Left ventricle myocardium inferior (tissue), 1 donor: ENCODE measurements around the gene DNAAF1. TPM values are rescaled to one million over a fixed set of nuclear protein-coding genes. Genes with fewer than 3 reads are reported as not detected.
A peak's percentile ranks its signal among the peaks of the same experiment; 100 is the strongest.

Experiments
- DNase-seq: peaks from one replicate; pipeline ENCODE4 v3.0.0-alpha.2; 2020
- H3K27ac ChIP-seq: fragments of 200-600 bp; replicated peaks from 2 replicates; pipeline ENCODE4 v1.8.0; 2021
- H3K27me3 ChIP-seq: fragments of 200-600 bp; 2 replicates; pipeline ENCODE4 v1.8.0; 2021; ENCODE audit warnings: low read depth
- H3K36me3 ChIP-seq: fragments of 200-600 bp; 2 replicates; pipeline ENCODE4 v1.8.0; 2021
- H3K4me1 ChIP-seq: fragments of 200-600 bp; 2 replicates; pipeline ENCODE4 v1.8.0; 2021
- H3K4me3 ChIP-seq: fragments of 200-600 bp; 2 replicates; pipeline ENCODE4 v1.8.0; 2021; ENCODE audit warnings: mild to moderate bottlenecking, moderate library complexity
- H3K9me3 ChIP-seq: fragments of 200-600 bp; replicated peaks from 2 replicates; pipeline ENCODE4 v1.8.0; 2021
- intact Hi-C: fragments of 100-400 bp; cut with micrococcal nuclease; formaldehyde crosslinking; loops from one replicate; pipeline ENCODE4 v1.11.0; 2022
- total RNA-seq: library from RNA; stranded (reverse); fragmentation: NEBNext Ultra II Directional; extraction: Animal tissue kit (Norgen Biotek cat#: 25700); gene quantifications from one replicate; pipeline ENCODE4 v1.2.1, GENCODE V29; 2021
- TF ChIP-seq, protein P1 (sequence below): fragments of 200-600 bp; IDR thresholded peaks from 2 replicates; pipeline ENCODE4 v1.8.0; 2021; ENCODE audit warnings: antibody characterized with exemption, mild to moderate bottlenecking, borderline replicate concordance
- donor health status: DM: no; HTN: yes; CAD: no; lungs with severe emphysema.

Gene DNAAF1
- total RNA-seq, 1 donor from 2014 or later = 0.14 TPM

DNA sequence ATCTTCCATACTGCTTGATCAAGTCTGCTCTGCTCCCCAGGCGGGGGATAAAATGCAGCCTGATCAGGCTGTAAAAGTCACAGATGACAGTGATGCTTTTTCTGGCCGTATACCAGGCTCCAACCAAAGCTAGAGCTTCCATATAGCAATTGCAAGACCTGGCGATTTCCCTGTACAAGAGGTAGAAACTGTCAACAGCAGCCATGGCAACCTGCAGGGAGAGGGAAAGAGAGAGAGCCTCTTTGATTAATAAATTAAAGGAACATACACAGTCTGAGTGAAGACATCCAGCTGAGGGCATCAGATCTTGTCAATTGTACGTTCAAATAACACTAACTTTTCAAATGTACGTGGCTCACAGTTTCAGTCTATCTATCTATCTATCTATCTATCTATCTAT is 14.0 kb upstream of the DNAAF1 start:
- no peaks in the 10 kb centered on the region for H3K4me1 ChIP-seq
- DNase-seq = no peak
- TF ChIP-seq, protein P1, sequence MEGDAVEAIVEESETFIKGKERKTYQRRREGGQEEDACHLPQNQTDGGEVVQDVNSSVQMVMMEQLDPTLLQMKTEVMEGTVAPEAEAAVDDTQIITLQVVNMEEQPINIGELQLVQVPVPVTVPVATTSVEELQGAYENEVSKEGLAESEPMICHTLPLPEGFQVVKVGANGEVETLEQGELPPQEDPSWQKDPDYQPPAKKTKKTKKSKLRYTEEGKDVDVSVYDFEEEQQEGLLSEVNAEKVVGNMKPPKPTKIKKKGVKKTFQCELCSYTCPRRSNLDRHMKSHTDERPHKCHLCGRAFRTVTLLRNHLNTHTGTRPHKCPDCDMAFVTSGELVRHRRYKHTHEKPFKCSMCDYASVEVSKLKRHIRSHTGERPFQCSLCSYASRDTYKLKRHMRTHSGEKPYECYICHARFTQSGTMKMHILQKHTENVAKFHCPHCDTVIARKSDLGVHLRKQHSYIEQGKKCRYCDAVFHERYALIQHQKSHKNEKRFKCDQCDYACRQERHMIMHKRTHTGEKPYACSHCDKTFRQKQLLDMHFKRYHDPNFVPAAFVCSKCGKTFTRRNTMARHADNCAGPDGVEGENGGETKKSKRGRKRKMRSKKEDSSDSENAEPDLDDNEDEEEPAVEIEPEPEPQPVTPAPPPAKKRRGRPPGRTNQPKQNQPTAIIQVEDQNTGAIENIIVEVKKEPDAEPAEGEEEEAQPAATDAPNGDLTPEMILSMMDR = no peak
- H3K27me3 ChIP-seq = no peaks in the 10 kb centered on the region
- intact Hi-C loops = no loop called here
- no peak overlapping the region for H3K27ac ChIP-seq
- H3K36me3 ChIP-seq = peaks cover 35% of the 10 kb centered on the region
- no peaks in the 10 kb centered on the region for H3K9me3 ChIP-seq
- no peak overlapping the region for H3K4me3 ChIP-seq

DNA sequence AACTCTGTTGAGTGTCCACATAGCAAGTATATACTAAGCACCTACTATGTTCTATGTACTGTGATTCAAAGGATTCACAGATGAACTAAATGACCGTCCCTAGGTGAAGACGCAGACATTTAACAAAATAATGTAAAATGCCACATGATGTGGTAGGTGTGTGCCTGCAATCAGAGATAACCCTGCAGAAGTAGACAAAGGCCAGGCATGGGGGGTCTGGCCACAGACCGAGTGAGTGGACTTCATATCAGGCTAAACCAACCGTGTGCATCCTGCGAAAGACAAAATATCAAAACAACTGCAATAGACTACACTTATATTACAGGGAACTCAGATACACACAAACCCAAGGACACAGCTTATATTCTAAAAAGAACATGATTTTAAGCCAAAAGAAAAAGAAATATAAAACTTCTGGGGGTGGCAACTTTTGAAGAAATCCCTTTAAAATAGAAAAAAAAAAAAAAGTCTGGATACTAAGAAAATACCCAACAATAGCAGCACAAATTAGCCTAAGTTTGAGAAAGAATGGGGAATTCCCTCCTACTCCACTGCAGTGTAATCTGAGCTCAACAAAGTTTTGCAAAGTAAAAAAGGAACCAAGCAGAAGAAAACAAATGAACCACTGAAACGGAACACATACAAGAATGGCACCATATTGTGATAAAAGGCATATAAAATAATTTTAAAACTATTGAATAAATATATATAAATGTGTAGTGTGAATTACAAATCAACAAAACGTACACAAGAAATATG is 12.4 kb upstream of the DNAAF1 start:
- no peak for DNase-seq

DNA sequence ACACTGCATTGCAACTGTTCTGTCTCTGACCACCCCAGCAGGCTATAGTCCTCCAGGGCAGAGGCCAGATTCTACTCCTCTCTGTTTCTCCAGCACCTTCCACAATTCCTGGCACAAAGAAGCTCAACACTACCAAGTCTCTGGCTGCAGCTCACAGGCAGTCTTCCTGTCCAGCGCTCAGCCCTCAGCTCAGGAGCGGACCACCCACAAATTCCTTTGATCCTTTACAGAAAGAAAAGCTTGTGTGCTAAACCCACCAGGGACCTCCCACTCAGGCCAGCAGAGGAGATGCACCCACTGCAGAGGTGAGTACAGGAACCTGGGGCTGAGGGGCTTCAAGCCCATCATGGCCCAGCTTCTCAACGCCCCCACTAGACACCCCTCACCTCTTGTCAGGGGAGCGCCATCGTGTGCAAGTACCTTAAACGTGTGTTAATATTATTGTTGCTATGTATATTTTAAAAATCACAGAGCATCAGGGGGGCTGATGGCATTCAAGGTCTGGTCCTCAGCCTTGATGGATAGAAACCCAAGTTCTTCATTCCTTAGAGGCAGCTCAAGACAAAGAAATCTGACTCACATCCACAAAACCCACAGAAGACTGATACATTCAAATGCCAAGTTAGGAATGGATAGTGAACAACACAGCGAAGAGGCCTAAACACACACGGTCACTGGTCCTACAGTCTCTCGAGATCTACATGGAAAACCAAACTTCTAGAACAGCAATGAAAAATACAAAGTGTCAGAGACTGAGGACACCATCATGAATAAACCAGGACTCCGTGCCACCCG is 8.6 kb upstream of the DNAAF1 start:
- Histone ChIP-seq H3K4me3 (no peak overlapping the region), H3K27ac (peak overlapping the region; percentile 19), H3K4me1 (peaks cover 34% of the 10 kb centered on the region), H3K36me3 (no peaks in the 10 kb centered on the region), H3K9me3 (no peaks in the 10 kb centered on the region), H3K27me3 (no peaks in the 10 kb centered on the region)
- intact Hi-C loops = no loop called here
- TF ChIP-seq, protein P1 = no peak
- no peak for DNase-seq

More for the DNA sequence above, 12.4 kb upstream of the DNAAF1 start:
- TF ChIP-seq, protein P1 = no peak
- H3K9me3 ChIP-seq = no peaks in the 10 kb centered on the region
- H3K27ac ChIP-seq = no peak overlapping the region
- no peak overlapping the region for H3K4me3 ChIP-seq
- no peaks in the 10 kb centered on the region for H3K27me3 ChIP-seq
- intact Hi-C loops = no loop called here
- peaks cover 27% of the 10 kb centered on the region for H3K36me3 ChIP-seq
- peaks cover 6% of the 10 kb centered on the region for H3K4me1 ChIP-seq

DNA sequence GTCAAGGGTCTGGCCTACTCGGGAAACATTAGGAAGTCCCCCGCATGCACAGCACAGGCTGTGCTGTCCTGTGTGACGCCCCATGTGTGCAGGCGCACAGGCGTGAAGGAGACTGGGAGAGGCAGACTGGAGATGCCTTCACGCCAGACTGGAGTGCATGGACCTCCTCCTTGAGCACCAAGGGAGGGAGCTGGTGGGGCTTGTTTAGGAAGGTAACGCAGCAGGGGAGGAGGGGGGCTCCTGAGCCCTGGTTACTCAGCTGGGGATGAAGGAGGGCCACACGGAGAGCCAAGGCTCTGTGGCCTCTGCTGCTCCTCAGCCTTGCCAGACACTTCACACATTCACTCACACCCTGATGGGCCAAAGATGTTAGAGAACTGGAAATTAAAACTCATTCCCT is 7.8 kb upstream of the DNAAF1 start:
- H3K9me3 ChIP-seq = no peaks in the 10 kb centered on the region
- H3K27ac ChIP-seq = no peak overlapping the region
- H3K36me3 ChIP-seq = no peaks in the 10 kb centered on the region
- H3K4me3 ChIP-seq = no peak overlapping the region
- TF ChIP-seq, protein P1 = no peak
- intact Hi-C loops = no loop called here
- H3K27me3 ChIP-seq = no peaks in the 10 kb centered on the region
- H3K4me1 ChIP-seq = peaks cover 37% of the 10 kb centered on the region
- DNase-seq = no peak

DNA sequence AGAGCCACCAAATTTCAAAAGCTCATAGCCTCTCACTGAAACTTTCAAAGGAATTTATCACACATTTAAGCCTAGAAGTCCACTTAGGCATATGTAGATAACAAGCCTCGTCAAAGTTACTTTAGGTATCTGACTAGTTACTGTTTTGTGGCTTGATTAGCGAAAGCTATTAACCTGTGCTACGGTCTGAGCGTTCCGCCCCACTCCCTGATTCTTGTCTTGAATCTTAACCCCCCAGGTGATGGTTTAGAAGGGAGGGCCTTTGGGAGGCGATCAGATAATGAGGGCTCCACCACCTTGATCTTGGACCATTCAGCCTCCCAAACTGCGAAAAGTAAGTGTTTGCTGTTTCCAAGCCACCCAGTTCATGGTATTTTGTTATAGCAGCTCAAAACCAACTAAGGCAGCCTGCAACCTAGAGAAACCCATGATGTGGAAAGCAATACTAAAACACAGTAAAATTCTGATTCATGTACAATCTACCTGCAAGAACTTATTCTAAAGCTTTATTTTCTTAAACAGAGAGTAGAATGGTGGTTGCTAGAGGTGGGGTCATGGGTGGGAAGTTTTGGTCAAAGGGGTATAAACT is 7.2 kb upstream of the DNAAF1 start:
- intact Hi-C loops = no loop called here
- no peaks in the 10 kb centered on the region for H3K9me3 ChIP-seq
- TF ChIP-seq, protein P1 = no peak

More for the DNA sequence above, 7.2 kb upstream of the DNAAF1 start:
- H3K36me3 ChIP-seq = no peaks in the 10 kb centered on the region
- H3K27me3 ChIP-seq = no peaks in the 10 kb centered on the region
- no peak for DNase-seq
- H3K4me1 ChIP-seq = peaks cover 37% of the 10 kb centered on the region
- no peak overlapping the region for H3K4me3 ChIP-seq
- peak overlapping the region; percentile 86 for H3K27ac ChIP-seq
